Measurements from ENCODE around the gene ETNK1. TPM values are rescaled to one million over a fixed set of nuclear protein-coding genes. Genes with fewer than 3 reads are reported as not detected.

Gene ETNK1
- total RNA-seq, 1 donor from 2014 or later, result 32.8 TPM

DNA sequence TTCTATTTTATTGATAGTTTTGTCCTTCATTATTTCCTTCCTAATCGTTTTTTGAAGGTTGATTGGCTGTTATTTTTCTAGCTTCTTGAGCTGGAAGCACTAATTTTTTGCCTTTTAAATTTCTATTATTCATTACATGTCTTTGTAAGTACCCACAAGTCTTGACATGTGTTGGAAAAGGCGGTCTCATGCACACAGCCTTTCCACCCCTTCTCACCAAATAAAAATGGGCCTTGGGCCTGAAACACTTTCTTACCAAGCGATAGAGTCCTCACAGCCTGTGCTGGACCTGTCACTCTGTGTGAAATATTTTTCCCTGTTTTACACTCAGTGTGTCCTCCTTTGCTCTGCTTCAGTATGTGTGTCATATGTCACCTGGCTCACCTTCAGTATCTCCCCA lies 9.9 kb downstream of the ETNK1 start:
- no peak for DNase-seq (ENCODE audit: low spot score)
- Mint-ChIP-seq H3K27ac (ENCODE audit: unreplicated experiment) (peak overlapping the region; percentile 0), H3K4me3 (ENCODE audit: unreplicated experiment) (no peak overlapping the region), H3K36me3 (ENCODE audit: low read depth) (no peaks in the 10 kb centered on the region), H3K27me3 (ENCODE audit: low read depth) (no peaks in the 10 kb centered on the region), H3K4me1 (ENCODE audit: low read depth) (peaks cover 23% of the 10 kb centered on the region), H3K9me3 (ENCODE audit: low read depth) (no peaks in the 10 kb centered on the region)
- TF ChIP-seq, protein P1, sequence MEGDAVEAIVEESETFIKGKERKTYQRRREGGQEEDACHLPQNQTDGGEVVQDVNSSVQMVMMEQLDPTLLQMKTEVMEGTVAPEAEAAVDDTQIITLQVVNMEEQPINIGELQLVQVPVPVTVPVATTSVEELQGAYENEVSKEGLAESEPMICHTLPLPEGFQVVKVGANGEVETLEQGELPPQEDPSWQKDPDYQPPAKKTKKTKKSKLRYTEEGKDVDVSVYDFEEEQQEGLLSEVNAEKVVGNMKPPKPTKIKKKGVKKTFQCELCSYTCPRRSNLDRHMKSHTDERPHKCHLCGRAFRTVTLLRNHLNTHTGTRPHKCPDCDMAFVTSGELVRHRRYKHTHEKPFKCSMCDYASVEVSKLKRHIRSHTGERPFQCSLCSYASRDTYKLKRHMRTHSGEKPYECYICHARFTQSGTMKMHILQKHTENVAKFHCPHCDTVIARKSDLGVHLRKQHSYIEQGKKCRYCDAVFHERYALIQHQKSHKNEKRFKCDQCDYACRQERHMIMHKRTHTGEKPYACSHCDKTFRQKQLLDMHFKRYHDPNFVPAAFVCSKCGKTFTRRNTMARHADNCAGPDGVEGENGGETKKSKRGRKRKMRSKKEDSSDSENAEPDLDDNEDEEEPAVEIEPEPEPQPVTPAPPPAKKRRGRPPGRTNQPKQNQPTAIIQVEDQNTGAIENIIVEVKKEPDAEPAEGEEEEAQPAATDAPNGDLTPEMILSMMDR (IDR thresholded peaks at IDR 0.05), result no peak

DNA sequence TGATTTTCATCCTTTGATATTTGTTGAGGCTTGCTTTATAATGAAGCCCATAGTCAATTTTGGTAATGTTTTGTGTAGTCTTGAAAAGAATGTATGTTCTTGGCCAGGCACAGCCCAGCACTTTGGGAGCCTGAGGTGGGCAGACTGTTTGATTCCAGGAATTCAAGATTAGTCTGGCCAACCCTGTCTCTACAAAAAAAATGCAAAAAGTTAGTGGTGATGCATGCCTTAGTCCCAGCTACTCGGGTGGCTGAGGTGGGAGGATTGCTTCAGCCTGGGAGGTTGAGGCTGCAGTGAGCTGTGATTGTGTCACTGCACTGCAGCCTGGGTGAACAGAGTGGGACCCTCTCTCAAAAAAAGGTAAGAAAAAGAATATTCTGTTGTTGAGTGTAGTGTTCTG lies 10.8 kb downstream of the ETNK1 start:
- Mint-ChIP-seq H3K4me3 (ENCODE audit: unreplicated experiment) (no peak overlapping the region), H3K36me3 (ENCODE audit: low read depth) (no peaks in the 10 kb centered on the region), H3K4me1 (ENCODE audit: low read depth) (peaks cover 20% of the 10 kb centered on the region), H3K27me3 (ENCODE audit: low read depth) (no peaks in the 10 kb centered on the region), H3K27ac (ENCODE audit: unreplicated experiment) (peak overlapping the region; percentile 8), H3K9me3 (ENCODE audit: low read depth) (no peaks in the 10 kb centered on the region)
- TF ChIP-seq, protein P1 (IDR thresholded peaks at IDR 0.05), result no peak
- DNase-seq (ENCODE audit: low spot score), result no peak

DNA sequence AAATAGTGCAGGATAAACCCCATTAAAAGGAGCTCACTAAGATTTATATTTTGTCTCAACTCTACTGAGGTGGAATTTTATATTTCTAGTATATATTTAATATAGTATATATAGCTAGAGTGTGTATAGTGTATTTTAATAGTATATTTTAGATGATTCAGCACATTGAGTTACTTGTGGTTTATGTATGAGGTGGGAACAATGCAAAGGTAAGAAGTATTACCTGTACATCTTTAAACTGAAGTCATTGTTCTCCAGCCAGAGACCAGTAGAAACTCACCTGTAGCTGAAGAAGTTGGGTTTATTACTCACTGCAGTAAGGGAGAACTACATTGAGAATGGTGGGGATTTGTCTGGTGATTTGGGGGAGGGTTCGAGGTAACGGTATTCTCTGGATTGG lies 15.9 kb downstream of the ETNK1 start:
- Mint-ChIP-seq H3K4me1 (ENCODE audit: low read depth) (peaks cover 9% of the 10 kb centered on the region), H3K27ac (ENCODE audit: unreplicated experiment) (peak overlapping the region; percentile 36), H3K27me3 (ENCODE audit: low read depth) (no peaks in the 10 kb centered on the region), H3K9me3 (ENCODE audit: low read depth) (no peaks in the 10 kb centered on the region), H3K4me3 (ENCODE audit: unreplicated experiment) (no peak overlapping the region), H3K36me3 (ENCODE audit: low read depth) (peaks cover 2% of the 10 kb centered on the region)
- DNase-seq (ENCODE audit: low spot score), result no peak
- TF ChIP-seq, protein P1 (IDR thresholded peaks at IDR 0.05), result no peak

DNA sequence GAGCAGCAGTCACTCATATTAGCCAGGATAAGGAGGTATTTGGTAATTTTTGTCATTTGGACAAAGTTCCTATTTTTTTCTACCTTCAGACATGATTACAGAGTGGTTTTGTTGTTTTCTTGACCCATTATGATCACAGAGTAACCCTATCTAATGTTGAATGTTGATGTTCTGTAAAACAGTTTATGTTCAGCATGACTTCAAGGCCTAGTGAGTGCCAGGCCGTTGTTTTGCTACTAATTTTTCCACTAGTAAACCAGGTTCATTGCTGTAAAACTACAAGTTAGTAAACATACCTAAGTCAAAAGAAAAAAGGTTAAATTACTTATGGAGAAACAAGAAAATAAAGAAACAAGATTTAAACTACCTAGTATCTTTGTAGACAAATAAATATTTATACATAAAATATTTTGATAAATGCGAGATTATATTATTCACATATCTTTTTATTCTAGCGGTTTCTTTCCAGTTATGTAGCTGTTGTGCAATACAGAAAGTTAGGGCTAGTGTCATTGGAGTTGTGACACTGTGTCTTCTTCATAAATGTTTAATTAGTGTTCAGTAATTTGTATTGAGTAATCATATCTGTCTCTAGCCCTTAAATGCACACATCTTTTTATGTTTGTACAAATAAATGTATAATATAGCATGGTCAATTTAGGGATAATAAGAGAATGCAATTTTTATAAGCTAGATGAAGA lies 16.5 kb downstream of the ETNK1 start:
- H3K27me3 Mint-ChIP-seq (ENCODE audit: low read depth), result no peaks in the 10 kb centered on the region
- peak overlapping the region; percentile 36 for H3K27ac Mint-ChIP-seq (ENCODE audit: unreplicated experiment)
- no peak overlapping the region for H3K4me3 Mint-ChIP-seq (ENCODE audit: unreplicated experiment)
- peaks cover 6% of the 10 kb centered on the region for H3K4me1 Mint-ChIP-seq (ENCODE audit: low read depth)
- peaks cover 2% of the 10 kb centered on the region for H3K36me3 Mint-ChIP-seq (ENCODE audit: low read depth)
- no peak for DNase-seq (ENCODE audit: low spot score)
- no peaks in the 10 kb centered on the region for H3K9me3 Mint-ChIP-seq (ENCODE audit: low read depth)
- TF ChIP-seq, protein P1 (IDR thresholded peaks at IDR 0.05), result no peak

DNA sequence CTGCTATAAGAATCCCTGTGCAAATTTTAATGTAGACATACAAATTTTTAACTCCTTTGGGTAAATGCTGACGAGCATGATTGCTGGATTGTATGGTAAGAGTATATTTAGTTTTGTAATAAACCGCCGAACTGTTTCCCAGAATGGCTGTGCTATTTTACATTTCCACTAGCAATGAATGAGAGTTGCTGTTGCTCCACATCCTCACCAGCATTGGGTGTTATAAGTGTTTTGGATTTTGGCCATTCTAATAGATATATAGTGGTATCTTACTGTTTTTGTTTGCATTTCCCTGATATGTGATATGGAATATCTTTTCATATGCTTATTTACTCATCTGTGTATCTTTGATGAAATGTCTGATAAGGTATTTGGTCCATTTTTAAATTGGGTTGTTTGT lies 23.7 kb downstream of the ETNK1 start:
- Mint-ChIP-seq H3K9me3 (ENCODE audit: low read depth) (no peaks in the 10 kb centered on the region), H3K27ac (ENCODE audit: unreplicated experiment) (no peak overlapping the region), H3K36me3 (ENCODE audit: low read depth) (peaks cover 3% of the 10 kb centered on the region), H3K4me3 (ENCODE audit: unreplicated experiment) (no peak overlapping the region), H3K4me1 (ENCODE audit: low read depth) (peaks cover 13% of the 10 kb centered on the region), H3K27me3 (ENCODE audit: low read depth) (no peaks in the 10 kb centered on the region)
- no peak for DNase-seq (ENCODE audit: low spot score)
- TF ChIP-seq, protein P1 (IDR thresholded peaks at IDR 0.05), result no peak

All from chondrocyte (in vitro differentiated cells).